Measurements from ENCODE around the gene RALY.
"Not testable (repeated sequence)": the region's sequence is repeated elsewhere in the genome, so short reads cannot be mapped to it uniquely, and the experiment has no call there.

RALY gene

DNA sequence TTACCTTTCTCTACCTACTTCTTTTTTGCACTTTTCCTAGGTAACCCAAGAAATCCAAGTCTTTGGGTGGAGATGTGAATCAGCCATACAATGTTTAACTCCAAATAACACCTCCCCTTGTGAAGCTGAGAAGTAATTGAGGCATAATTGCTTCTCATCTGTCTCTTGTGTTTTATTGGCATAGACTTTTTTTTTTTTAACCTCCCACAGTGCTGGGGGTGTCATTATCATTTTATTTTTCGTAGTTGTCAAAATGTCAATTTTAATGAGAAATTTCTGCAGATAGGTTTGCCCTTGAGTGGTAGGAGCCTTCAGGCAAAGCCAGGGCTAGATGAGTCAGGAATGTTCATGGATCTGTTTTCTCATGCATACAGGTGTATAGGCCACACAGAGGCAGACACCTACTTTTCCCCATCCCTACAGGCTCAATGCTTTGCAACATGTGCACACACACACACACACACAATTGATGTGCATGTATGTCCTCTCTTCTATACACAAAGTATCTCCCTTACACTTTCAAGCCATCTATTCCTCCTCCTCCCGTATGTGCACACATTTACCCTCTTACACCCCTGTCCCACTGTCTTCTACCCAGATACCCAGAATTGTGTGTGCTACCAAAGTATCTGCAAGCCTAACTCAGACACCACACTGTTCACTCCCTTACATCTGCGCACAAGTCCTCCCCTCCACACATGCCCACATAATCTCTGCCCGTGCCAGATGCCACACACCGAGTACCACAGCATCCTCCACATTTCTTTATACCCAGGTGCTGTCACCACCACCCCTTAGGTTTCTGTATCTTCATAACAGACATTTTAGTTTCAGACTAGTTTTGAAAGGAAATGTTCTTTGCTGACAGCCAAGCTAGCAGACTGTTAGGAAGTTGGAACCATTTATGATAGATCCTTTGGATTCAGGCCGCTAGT is 22.0 kb downstream of the RALY start:
- DNase-seq (ENCODE audit: low read depth in 2 of 2) = no peak

DNA sequence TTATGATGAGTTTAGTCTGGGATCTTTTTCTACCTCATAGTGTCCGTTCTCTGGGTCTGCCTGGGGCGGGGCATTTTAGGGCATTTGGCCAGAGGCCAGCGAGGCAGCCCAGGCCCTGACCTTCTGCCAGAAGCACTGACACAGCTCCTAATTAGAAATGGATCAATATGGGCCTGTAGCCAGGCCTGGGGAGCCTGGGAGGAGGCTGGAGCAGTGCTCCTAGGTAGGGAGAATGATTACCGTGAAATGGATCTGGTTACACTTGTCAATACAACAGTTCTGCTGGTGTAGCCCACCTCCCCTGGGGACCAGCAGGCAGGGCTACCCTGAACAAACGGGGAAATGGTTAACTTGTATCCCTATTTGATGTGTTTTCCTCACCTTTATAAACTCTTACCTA is 23.0 kb downstream of the RALY start:
- no peak for DNase-seq (ENCODE audit: low read depth in 2 of 2)

DNA sequence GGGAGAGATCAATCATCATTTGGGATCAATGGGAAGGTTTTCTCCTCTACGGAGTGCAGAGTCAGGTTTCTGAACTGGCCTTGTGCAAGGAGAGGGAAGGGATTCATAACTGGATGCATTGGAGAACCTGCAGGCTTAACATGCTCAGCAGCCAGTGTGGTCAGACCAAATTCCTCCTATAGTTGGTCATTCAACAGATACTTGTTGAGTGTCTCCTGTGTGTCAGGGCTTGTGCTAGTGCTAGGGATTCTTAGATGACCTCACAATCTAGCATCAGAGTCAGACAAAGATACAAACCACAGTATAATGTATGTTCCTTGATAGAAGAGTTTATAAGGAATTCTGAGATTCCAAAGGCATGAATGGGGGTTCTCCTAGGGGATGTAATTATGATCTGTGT is 23.9 kb downstream of the RALY start:
- no peak for DNase-seq (ENCODE audit: low read depth in 2 of 2)

DNA sequence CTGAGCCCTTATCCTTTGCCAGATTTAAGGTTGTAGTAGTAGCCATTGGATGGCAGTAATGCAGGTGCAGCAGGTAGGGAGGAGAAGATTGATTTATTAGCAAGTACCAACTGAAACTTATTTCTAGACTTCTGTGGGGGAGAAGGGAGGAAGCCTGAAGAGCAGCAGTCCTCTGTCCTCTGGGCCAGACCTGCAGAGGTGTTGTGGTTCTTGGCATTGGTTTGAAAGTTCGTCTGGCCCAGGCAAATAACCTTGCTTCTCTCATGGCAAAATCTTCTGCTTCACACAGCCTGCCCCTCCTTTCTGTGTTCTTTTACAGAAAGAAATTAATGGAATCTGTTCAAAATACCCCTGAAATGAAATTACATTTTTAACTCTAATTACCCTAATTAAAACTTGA is 24.5 kb downstream of the RALY start:
- no peak for DNase-seq (ENCODE audit: low read depth in 2 of 2)

DNA sequence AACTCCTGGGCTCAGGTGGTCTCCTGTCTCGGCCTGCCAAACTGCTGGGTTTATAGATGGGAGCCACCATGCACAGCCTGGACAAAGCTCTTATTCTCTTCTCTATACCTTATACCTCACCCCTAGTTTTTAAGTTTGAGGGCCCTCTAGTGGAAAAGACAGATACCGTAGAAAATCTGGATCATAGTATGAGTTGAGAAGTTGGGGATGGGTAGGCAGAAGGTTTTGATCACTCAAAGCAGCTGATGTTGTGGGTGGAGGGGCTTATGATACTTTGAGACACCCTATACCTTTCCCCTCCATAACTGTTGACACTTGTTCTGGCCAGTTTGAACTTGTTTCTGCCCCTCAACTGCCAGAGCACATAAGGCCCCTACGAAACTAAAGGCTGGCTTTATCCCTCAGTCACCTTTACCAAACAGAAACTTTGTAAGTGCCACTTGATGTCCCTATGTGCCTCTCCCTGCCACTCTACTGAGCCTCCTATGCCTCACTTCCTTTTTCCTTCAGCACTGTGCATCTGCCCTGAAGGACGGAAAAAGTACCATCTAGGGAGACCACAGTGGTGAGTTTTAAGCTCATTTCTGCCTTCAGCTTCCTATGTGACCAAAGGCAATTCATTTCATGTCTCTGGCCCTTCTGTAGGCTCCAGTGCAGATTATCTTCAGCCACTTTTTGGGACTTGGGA is 28.6 kb downstream of the RALY start:
- no peak for DNase-seq (ENCODE audit: low read depth in 2 of 2)

DNA sequence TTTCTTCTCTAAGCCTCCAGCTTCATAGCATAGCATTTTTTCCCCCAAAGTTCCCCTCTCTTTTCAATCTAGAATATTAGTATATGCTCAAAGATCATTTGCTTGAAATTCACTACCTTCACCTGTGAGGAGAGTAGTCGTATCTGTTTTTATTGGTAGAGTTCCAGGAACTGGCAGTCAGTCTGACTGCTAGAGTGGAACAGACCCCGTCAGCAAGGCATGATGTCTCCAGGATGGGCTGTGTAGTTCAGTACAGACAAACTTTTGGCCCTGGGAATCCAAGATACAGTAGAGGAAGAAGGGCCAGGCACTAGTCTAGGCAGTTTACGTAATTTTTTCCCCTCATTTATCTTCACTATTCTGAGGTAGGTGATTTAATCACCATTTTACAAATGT is 29.1 kb downstream of the RALY start:
- DNase-seq (ENCODE audit: low read depth in 2 of 2) = no peak

DNA sequence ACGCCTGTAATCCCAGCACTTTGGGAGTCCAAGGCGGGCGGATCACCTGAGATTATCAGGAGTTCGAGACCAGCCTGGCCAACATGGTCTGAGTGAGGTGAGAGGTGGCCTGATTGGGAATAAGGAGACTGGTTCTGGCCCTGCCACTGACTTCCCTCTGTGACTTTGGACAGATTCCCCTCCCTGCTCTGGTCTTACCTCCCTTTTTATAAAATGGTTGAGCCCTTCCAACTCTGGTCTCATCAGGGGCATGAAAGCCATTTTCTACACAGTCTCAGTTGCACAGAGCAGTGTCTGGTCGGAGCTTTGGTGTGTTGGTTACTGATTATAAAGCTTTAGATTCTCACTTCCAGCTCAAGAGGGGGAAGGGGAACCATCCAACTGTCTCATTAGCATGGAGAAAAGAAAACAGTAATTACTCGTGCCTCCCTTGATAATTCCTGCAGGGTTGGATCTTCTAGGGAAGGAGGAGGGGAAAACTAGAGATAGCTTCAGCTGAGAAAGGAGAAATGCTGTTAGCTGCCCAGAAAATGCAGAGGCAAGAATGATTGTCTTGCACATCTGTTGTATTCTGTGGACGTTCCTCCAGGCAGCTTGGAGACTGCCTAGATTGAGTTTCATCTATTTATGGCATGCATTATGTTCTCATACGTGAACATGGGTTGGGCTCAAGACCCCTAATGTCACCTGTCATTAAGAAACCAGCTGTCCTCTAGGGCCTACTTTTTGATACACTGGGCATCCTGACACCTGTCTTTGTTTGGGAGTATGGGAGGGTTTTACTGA is 30.4 kb downstream of the RALY start:
- no peak for DNase-seq (ENCODE audit: low read depth in 2 of 2)

DNA sequence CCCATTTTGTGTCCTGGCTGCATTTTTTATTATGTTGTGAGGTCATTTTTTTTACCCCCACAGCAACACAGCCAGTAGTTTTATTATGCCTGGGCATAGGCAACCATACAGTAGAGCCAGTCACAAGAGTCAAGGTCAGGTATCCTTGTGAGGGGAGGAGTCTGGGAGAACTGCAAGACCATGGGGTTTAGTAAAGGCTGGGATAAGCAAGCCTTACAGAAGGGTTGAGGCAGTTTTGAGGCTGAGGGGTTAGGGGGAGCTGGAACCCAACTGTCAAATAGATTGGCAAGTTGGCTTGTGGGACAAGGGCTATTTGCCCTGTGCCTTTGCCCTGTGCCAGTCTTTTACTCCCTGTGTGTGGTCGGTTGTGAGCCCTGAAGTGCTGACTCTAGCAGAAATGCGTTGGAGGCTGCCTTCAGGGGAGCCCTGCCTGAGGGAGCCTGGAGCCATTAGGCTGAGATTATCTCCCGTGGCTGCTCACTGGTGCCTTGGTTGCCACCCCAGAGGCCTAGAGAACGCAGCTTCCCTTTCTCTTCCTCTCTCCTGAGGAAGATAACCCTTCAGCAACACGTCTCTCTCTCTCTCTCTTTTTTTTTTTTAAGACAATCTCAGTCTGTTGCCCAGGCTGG is 31.1 kb downstream of the RALY start:
- DNase-seq (ENCODE audit: low read depth in 2 of 2) = no peak

DNA sequence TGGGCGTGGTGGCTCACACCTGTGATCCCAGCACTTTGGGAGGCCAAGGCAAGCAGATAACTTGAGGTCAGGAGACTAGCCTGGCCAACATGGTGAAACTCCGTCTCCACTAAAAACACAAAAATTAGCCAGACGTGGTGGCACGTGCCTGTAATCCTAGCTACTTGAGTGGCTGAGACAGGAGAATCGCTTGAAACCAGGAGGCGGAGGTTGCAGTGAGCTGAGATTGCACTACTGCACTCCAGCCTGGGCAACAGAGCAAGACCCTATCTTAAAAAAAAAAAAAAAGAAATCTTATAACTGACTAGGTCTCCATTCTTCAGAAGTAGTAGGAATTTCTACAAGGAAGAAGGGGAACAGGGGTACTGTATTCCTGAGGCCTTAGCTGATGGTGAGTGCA is 34.3 kb downstream of the RALY start:
- DNase-seq (ENCODE audit: low read depth in 2 of 2) = not testable (repeated sequence)

DNA sequence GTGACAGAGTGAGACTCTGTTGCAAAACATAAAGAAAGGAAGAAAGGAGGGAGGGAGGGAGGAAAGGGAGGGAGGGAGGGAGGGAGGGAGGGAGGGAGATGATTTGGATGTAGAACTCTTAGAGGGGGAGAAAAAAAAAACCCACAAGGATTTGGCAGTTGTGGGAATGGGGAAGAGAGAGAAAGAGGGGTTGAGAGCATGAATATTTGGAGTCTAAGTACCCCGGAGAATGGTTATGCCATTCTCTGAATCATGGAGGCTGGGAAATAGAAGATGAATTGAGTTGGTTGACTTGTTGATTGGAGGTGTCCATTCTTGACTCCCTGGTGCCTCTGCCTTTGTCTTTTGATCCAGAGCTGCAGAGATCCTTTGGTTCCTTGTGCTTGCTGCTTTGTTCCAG is 35.7 kb downstream of the RALY start:
- DNase-seq (ENCODE audit: low read depth in 2 of 2) = no peak

DNA sequence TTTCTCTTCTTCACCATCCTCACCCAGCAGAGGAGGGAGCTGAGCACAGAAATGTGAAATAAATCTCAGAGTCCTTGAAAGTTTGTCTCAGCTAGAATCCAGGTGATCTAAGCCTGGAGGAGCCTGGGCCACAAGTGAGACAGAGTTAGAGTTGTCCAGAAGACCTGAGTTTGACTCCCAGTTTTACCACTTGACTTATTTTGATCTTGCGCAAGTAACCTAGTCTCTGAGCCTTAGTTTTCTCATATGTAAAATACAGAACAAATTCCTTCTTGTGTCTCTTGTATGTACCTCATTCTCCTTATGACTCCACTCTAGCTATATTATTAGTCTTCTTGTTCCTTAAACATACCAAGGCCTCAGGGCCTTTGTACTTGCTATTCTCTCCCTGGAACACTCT is 36.7 kb downstream of the RALY start:
- no peak for DNase-seq (ENCODE audit: low read depth in 2 of 2)

DNA sequence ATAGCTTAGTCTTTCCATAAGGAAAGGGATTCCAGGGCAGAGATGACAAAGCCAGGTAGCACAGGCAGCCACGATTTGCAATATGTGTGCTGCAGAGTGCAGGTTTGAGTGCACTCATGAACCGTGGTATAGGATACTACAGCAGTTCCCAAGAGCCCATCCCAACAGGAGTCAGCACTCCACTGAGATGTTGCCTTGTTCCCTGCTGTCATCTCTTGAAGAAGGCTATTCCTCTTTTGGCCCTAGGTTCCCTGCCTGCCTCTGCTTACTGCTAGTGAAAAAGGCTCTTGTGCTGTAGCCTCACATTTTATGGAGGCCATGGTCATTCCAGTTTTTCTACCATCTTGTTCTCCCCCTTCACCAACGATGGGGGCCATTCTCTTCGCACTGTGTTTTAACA is 40.2 kb downstream of the RALY start:
- no peak for DNase-seq (ENCODE audit: low read depth in 2 of 2)

DNA sequence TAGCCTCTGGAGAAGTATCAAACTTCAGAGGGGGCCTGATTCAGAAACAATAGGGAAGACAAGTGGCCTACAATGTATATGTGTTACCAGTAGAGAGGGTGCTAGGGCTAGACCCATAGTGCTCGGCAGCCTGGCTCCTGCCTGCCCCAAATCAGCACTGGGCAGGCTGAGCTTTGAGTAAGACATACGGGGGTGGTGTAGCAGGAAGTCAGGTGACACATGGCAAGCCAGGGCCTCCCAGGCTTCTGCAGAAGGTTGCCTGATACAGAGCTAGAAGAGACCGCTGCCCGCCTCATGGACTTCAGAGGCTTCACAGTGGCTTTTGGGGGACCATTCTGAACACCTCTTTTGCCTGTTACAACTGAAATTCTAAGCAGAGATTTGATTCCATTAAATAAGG is 43.4 kb downstream of the RALY start:
- DNase-seq (ENCODE audit: low read depth in 2 of 2) = peak; percentile 33 to 34

DNA sequence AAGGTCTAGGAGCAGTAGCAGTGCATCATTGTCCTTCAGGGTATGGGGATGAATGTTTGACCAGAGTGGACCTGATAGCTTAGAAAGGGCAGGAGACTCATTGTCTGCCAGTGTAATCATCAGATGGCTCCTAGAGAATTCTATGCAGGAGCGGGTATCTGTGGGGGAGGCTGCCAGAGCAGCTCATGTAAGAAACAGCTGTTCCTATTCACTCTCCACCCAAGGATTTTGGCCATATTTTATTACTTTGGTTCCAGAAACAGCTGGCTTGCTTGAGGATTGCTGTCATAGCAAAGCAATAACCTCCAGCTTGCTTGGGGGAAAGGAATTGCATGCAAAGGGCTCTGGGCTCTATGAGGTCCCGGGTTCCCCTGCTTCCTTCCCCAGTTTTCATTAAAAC is 44.1 kb downstream of the RALY start:
- DNase-seq (ENCODE audit: low read depth in 2 of 2) = no peak

DNA sequence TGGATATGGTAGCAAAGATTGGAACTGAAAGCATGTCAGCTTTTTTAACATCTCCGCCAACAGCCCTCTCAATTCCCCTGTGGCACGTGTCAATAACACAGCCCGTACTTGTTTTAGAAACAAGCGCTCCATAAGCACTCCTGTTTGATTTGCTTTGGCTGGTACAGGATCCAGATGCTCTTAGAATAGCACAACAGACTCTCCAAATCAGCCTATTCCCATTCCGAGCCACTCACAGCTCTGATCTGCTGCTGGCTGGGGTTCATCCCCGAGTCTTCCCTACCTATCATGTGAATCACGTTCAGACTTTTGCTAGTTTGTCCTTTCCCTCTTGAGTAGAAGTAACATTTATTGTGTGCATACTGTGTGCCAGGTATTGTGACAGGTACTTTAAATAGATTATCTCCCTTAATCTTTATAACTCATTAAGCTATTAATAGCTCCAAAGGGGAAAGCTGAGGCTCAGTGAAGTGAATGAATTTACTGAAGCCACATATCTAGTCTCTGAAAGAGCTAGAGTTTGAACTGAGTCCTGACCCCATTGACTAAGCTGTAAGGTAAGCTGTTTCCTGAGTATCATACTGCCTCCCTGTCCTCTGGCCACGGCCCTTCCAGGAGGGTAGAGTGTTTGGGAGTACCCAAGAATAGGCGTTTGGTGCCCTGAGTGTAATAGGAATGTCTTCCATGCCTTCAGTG is 46.7 kb downstream of the RALY start:
- no peak for DNase-seq (ENCODE audit: low read depth in 2 of 2)

DNA sequence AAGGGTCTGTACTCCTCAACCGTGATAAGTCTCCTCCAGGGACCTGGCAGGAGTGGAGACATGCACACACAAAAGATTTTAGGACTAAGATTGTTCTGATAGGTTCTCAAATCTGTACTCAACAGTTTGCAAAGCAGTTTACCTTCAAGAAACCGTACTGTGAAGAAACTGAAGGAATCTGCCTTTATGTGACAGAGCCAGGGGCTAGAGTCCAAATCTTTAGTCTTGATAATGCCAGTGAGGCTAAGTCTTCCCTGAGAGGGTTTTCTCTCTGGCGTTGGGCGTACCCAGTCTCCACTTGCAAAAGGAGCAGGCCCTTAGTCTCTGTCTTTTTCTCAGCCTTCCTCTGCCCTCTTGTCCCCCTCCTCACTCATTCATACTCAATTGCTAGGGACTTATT is 47.5 kb downstream of the RALY start:
- DNase-seq (ENCODE audit: low read depth in 2 of 2) = no peak

DNA sequence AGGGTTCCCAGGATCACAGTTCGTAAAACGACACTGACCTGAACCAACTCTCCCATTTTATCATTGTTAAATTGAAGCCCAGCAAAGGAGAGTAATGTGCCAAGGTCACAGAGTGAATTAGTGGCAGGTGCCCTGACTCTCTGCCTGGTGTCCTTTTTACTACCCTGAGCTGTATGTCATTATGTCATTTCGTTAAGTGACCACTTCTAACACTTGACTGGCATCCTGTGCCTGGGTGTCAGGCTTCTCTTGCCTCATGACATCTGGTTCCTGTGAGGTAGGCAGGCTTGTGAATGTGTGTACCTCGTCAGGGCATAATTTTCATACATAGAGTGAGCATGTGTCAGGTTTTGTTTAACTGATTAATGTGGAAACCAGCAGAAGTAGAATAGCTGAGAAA is 48.6 kb downstream of the RALY start:
- no peak for DNase-seq (ENCODE audit: low read depth in 2 of 2)

DNA sequence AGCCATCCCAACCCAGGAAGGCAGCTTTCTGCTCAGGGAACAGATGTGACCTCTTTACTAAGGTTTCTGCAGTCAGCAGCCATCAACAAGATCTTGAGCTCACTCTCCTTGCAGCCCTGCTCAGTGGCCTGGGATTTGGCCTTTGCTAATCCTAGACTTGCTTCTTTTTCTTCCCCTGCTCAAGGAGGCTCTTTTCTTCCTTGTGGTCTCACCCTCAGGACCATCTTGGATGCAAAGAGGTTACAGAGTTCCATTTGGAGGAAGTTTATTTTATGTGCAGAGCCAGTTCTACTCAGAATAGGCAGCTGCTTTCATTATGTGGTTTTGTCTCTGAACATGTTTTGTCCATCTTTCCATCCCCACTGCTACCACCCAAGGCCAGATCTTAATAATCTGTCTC is 49.3 kb downstream of the RALY start:
- no peak for DNase-seq (ENCODE audit: low read depth in 2 of 2)

DNA sequence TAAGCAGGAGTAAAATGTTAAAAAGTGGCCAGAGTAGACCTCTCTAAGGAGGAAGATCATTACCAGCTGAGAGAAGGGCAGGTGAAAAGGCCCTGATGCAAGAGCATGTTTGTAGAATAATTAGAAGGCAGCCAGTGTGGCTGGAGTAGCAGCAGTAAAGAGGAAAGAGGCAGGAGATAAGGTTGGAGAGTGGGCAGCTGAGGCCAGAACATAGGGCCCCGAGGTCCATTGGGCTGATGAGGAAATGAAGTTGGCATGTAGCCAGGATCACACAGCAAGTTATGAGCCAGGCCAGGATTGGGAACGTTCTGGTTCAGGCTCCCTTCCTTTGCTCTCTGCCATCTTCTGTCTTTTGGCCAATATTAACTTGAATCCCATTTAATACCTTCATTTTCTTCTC is 51.6 kb downstream of the RALY start:
- DNase-seq (ENCODE audit: low read depth in 2 of 2) = no peak

DNA sequence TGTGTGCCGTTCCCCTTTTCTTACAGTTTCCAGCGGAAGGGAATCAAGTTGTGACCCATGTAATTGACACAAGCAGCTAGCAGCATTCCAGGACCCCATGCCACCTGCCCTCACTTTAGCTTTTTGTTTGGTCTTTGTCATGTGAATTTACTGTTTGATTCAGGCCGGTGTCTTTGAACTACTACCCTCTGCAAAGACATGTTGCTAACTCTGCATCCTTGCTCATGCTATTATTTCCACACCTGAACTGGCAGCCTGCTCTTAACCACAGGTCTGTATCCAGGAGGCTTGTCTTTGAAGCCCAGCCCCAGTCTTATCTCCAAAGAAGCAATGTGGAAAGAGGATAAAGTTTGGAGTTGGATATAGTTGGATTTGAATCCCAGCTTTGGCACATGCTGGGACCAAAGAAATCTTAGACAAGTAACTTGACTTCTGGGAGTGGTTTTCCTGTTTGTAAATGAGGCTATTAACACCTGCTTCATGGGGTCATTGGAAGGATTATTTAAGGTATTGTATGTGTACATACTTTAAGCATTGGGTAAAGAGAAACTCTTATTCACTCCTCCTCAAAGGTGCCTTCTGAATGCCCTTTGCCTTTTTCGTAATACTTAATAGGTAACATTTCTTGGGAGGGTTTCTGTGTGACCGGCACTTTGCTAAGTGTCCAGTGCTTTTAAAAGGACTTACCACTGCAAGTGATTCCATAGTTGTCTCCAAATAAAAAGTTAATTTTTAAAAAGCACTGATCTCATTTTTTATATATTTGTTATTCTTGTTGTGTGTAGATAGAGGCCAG is 52.4 kb downstream of the RALY start:
- no peak for DNase-seq (ENCODE audit: low read depth in 2 of 2)
